HEK293T (cell line): Measurements from ENCODE around the gene NCOA4.

ENCODE experiments used
- CTCF ChIA-PET: fragments of 350-600 bp; formaldehyde crosslinking; extraction: SDS; loops from one replicate; lab custom pipeline; 2021; ENCODE audit warnings: antibody characterized with exemption, inconsistent platforms; lab: Yijun Ruan, JAX
- POLR2A ChIA-PET: fragments of 350-600 bp; formaldehyde crosslinking; extraction: SDS; loops from one replicate; lab custom pipeline; 2020; ENCODE audit warnings: antibody characterized with exemption, inconsistent platforms; lab: Yijun Ruan, JAX
- DNase-seq: peaks from one replicate; pipeline ENCODE4 v3.0.0; 2012; ENCODE audit warnings: mixed read lengths; ENCODE audit errors: extremely low spot score
- ARNT ChIP-seq: fragments of 450-650 bp; IDR thresholded peaks from 2 replicates; pipeline ENCODE4 v1.6.1; 2017; ENCODE audit warnings: mild to moderate bottlenecking
- BHLHE40 ChIP-seq: fragments of 450-650 bp; IDR thresholded peaks from 2 replicates; pipeline ENCODE4 v1.6.1; 2016; ENCODE audit warnings: mild to moderate bottlenecking, moderate library complexity, borderline replicate concordance
- CTBP1 ChIP-seq: fragments of 450-650 bp; IDR thresholded peaks from 2 replicates; pipeline ENCODE4 v1.6.1; 2016; ENCODE audit warnings: borderline replicate concordance
- ELF4 ChIP-seq: fragments of 450-650 bp; IDR thresholded peaks from 2 replicates; pipeline ENCODE4 v1.6.1; 2017; ENCODE audit warnings: antibody characterized with exemption
- FOXA1 ChIP-seq: fragments of 450-650 bp; IDR thresholded peaks from 2 replicates; pipeline ENCODE4 v1.6.1; 2016; ENCODE audit warnings: mild to moderate bottlenecking
- FOXK2 ChIP-seq: fragments of 450-650 bp; IDR thresholded peaks from 2 replicates; pipeline ENCODE4 v1.6.1; 2016; ENCODE audit warnings: mild to moderate bottlenecking
- FOXM1 ChIP-seq: fragments of 450-650 bp; IDR thresholded peaks from 2 replicates; pipeline ENCODE4 v1.6.1; 2017; ENCODE audit warnings: mild to moderate bottlenecking, borderline replicate concordance
- HDGF ChIP-seq: fragments of 450-650 bp; IDR thresholded peaks from 2 replicates; pipeline ENCODE4 v1.6.1; 2017; ENCODE audit warnings: antibody characterized with exemption, borderline replicate concordance
- L3MBTL2 ChIP-seq: fragments of 450-650 bp; conservative IDR thresholded peaks from 2 replicates; pipeline ENCODE4 v1.6.1; 2016; ENCODE audit warnings: mild to moderate bottlenecking
- LEF1 ChIP-seq: fragments of 450-650 bp; IDR thresholded peaks from 2 replicates; pipeline ENCODE4 v1.6.1; 2017; ENCODE audit warnings: mild to moderate bottlenecking, borderline replicate concordance
- NFRKB ChIP-seq: fragments of 450-650 bp; IDR thresholded peaks from 2 replicates; pipeline ENCODE4 v1.6.1; 2016; ENCODE audit warnings: mild to moderate bottlenecking, moderate library complexity
- SP1 ChIP-seq: fragments of 450-650 bp; IDR thresholded peaks from 2 replicates; pipeline ENCODE4 v1.6.1; 2017
- SUZ12 ChIP-seq: fragments of 450-650 bp; IDR thresholded peaks from 2 replicates; pipeline ENCODE4 v1.6.1; 2016; ENCODE audit warnings: mild to moderate bottlenecking
- TARDBP ChIP-seq: fragments of 450-650 bp; IDR thresholded peaks from 2 replicates; pipeline ENCODE4 v1.6.1; 2016
- ZNF384 ChIP-seq: fragments of 450-650 bp; IDR thresholded peaks from 2 replicates; pipeline ENCODE4 v1.6.1; 2016
- TF ChIP-seq, protein P1 (sequence below): fragments of 450-650 bp; IDR thresholded peaks from 2 replicates; pipeline ENCODE4 v1.6.1; 2016

Gene NCOA4

DNA sequence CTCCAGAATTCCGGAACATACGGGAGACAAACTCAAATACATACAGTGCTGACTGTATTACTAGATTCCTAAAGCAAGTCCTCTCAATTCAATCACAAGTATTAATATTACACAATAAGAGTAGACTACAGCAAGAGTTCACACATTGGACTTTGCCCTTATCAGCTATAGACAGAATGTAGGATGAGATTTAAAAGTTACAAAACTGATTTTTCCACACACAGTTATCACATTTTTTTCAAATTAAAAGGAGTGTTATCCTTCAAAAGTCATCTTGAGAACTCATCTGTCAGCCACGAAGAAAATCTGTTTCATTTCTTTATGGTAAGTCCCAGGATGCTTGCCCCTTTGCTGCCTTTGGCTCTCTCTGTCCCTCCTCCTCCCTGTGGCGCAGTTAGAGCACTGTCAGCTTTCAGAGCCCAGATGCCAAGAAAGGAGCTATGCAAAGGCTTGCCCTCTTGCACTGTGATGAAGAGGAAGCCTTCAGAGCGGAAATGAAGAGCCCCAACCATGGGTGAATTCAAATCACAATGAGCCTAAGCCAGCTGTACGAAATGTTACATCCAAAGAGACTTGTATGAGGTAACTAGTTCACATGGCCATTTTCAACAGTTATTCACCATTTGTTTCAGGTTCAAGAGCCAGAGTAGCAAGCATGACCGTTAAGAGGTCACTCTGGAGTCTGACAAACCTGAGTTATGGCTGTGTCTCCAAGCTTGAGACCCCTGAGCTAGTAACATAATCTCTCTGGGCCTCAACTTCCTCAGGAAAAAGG lies 10.7 kb downstream of the NCOA4 start:
- ChIA-PET POLR2A (no interaction called here), CTCF (interaction anchor here (0.6 kb wide), 1 partner anchor 16 kb away, joined by 5 read pairs; no protein-coding TSS in a partner anchor)
- TF ChIP-seq HDGF (no peak), CTBP1 (no peak), BHLHE40 (no peak), L3MBTL2 (no peak), NFRKB (no peak), ZNF384 (no peak), LEF1 (no peak), FOXA1 (no peak), ELF4 (no peak), FOXM1 (no peak), SP1 (no peak), SUZ12 (no peak), FOXK2 (no peak), ARNT (no peak), TARDBP (no peak)
- TF ChIP-seq, protein P1, sequence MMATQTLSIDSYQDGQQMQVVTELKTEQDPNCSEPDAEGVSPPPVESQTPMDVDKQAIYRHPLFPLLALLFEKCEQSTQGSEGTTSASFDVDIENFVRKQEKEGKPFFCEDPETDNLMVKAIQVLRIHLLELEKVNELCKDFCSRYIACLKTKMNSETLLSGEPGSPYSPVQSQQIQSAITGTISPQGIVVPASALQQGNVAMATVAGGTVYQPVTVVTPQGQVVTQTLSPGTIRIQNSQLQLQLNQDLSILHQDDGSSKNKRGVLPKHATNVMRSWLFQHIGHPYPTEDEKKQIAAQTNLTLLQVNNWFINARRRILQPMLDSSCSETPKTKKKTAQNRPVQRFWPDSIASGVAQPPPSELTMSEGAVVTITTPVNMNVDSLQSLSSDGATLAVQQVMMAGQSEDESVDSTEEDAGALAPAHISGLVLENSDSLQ, result no peak
- no peak for DNase-seq

DNA sequence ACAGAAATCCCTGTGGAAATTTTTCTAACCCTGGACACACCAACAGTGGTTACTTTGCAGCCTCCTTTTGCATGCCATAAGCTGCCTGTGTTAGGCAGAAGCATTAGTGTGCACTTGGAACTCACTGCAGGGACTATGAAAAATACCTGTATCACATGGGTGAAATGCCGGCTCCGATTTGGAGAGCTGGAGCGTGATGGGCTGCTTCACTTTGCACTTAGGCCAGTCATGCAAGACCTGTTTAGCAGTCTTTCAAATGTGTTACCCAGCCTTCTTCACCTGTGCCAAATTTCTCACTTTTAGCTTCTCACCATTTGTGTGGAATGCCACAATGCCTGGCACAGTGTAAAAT lies 11.3 kb downstream of the NCOA4 start:
- CTCF ChIA-PET, result no interaction called here
- DNase-seq, result no peak
- POLR2A ChIA-PET, result no interaction called here
- no peak for TF ChIP-seq HDGF
- no peak for TF ChIP-seq CTBP1
- TF ChIP-seq FOXA1, result no peak
- no peak for TF ChIP-seq BHLHE40
- TF ChIP-seq NFRKB, result no peak
- TF ChIP-seq FOXK2, result no peak

DNA sequence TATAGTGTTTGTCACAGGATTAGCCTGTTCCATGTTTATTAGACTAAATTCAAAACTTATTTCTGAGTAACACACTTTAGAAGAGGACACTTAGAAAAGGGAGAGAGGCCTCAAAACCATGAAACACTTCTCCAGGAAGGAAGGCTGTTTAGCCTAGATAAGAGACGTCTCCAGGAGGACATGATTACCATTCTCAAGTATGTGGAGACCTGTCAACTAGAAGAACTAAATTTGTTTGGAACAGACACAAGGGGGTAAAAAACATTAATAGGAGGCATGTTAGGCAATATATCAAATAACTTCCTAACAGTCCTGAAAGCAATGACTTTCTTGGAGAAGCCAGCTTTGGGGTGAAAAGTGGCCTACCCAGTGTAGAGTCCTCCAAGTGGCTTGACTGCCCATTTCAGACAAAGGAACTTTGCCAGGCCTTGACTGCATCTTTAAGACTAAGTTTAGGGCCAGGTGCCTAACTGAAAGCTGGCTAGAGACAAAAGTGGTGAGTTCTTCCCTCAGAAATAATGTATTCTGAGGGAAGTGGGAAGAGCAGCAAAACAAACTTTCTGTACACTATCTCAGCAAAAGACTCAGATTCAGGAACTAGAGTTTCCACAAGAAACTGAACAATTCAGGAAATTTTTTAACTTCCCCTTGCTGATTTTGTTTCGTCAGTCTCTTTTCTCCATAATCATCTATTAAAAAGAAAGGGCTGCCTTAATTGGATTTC lies 11.8 kb downstream of the NCOA4 start:
- TF ChIP-seq, protein P1, result no peak
- POLR2A ChIA-PET, result no interaction called here
- CTCF ChIA-PET, result no interaction called here
- DNase-seq, result no peak

DNA sequence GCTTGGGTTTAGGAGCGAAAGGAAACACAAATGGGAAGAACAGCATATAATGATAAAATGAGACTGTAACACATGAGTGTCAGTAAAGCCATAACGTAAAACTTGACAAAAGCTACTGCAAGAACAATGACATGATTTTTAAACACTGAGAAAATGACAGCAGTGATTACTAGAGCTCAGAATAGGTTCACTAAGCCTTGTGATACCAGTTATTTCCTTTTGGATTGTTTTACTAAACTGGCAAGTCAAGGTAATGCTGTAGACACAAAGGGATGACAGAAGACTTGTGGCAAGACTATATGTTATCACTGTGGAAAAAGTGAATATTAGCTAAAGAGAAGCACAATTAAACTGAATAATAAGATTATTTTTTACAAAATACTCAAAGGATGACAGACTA lies 12.7 kb downstream of the NCOA4 start:
- TF ChIP-seq SP1 (no peak), SUZ12 (no peak), FOXA1 (no peak), NFRKB (no peak), BHLHE40 (no peak), ELF4 (no peak), HDGF (no peak), ARNT (no peak), L3MBTL2 (no peak), ZNF384 (no peak), FOXM1 (no peak), LEF1 (no peak), CTBP1 (no peak), FOXK2 (no peak), TARDBP (no peak)
- TF ChIP-seq, protein P1, result no peak
- POLR2A ChIA-PET, result no interaction called here
- no peak for DNase-seq
- CTCF ChIA-PET, result no interaction called here

DNA sequence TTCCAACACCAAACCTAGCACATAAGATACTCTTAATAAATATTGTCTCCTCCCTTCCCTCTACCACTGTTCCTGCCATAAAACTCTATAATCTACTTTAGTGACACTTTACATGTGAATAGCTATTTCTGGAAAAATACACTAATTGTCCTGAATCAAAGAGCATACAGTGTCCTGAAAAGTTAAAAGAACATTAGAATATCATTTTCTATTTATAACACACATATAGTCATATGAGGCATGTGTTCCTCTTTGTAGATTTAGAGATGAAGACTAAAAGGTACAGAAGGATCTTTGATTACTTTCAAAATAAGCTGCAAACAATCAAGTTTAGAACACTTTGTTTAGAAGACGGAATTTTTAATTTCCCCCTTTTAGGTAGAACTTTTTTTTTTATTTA lies 13.6 kb downstream of the NCOA4 start:
- no peak for DNase-seq
- POLR2A ChIA-PET, result no interaction called here
- CTCF ChIA-PET, result no interaction called here
- TF ChIP-seq CTBP1, result no peak
- TF ChIP-seq BHLHE40, result no peak
- no peak for TF ChIP-seq FOXM1
- TF ChIP-seq FOXA1, result no peak
- TF ChIP-seq ARNT, result no peak
- no peak for TF ChIP-seq NFRKB
- TF ChIP-seq LEF1, result no peak
- TF ChIP-seq, protein P1, result no peak
- no peak for TF ChIP-seq FOXK2
- no peak for TF ChIP-seq L3MBTL2
- no peak for TF ChIP-seq TARDBP
- no peak for TF ChIP-seq ZNF384
- TF ChIP-seq HDGF, result no peak
- TF ChIP-seq ELF4, result no peak
